Panc1 (cell line): ENCODE data around the gene TDRD7. TPM values are rescaled to one million over a fixed set of nuclear protein-coding genes. Genes with fewer than 3 reads are reported as not detected.

Experiments
- ATAC-seq: fragments of 200-7000 bp; cut with Tn5 transposase; 2 replicates; pipeline ENCODE4 v1.9.1; 2020; ENCODE audit warnings: mild to moderate bottlenecking, moderate library complexity
- BruUV-seq: library from RNA; stranded (reverse); fragments of 400-500 nt; replicated peaks from 2 replicates; lab custom pipeline; 2021; lab: Mats Ljungman, UMichigan
- CTCF ChIA-PET: fragments of 300-600 bp; sonication (Branson Sonifier 250); formaldehyde crosslinking; loops from one replicate; lab custom pipeline; 2022; ENCODE audit warnings: antibody characterized with exemption; lab: Charles Lee
- POLR2A ChIA-PET: fragments of 300-600 bp; sonication (Branson Sonifier 250); formaldehyde crosslinking; loops from one replicate; lab custom pipeline; 2022; ENCODE audit warnings: antibody characterized with exemption; lab: Charles Lee
- DNase-seq: peaks from one replicate; pipeline ENCODE4 v3.0.0-alpha.2; 2010; ENCODE audit warnings: low read depth, low spot score
- H3K27ac ChIP-seq: 2 replicates; pipeline ENCODE4 v1.5.1; 2011; ENCODE audit warnings: mild to moderate bottlenecking, low read length, inconsistent platforms
- H3K27me3 ChIP-seq: fragments of 200-500 bp; sonication (Bioruptor generic); 2 replicates; pipeline ENCODE4 v1.6.0; 2014; ENCODE audit warnings: low read length, inconsistent platforms; ENCODE audit not compliant: control insufficient read depth, insufficient read depth
- H3K36me3 ChIP-seq: fragments of 200-500 bp; sonication (Bioruptor generic); 2 replicates; pipeline ENCODE4 v1.5.1; 2014; ENCODE audit warnings: inconsistent platforms, mild to moderate bottlenecking, low read length, moderate library complexity; ENCODE audit not compliant: control insufficient read depth, insufficient read depth
- H3K4me1 ChIP-seq: 2 replicates; pipeline ENCODE4 v1.5.1; 2011; ENCODE audit warnings: inconsistent platforms, mild to moderate bottlenecking, low read length, moderate library complexity; ENCODE audit not compliant: control insufficient read depth, insufficient read depth
- H3K4me3 ChIP-seq, 2 experiments: 2 replicates each; pipeline ENCODE4 v1.5.1; 2011 to 2012; ENCODE audit warnings: low read depth in 2 of 2, low read length in 2 of 2, mild to moderate bottlenecking in 2 of 2, inconsistent platforms in 1 of 2, moderate library complexity in 1 of 2
- H3K9me3 ChIP-seq: fragments of 200-500 bp; sonication (Bioruptor generic); 2 replicates; pipeline ENCODE4 v1.5.1; 2014; ENCODE audit warnings: low read depth, mild to moderate bottlenecking, inconsistent platforms, low read length, moderate library complexity; ENCODE audit not compliant: control insufficient read depth, insufficient read depth
- POLR2AphosphoS5 ChIP-seq: IDR thresholded peaks from 2 replicates; pipeline ENCODE4 v1.6.1; 2012; ENCODE audit warnings: mild to moderate bottlenecking, low read depth, low read length, moderate library complexity
- SIN3A ChIP-seq: IDR thresholded peaks from 2 replicates; pipeline ENCODE4 v1.6.1; 2012; ENCODE audit warnings: low read depth, mild to moderate bottlenecking, low read length, moderate library complexity, borderline replicate concordance; ENCODE audit not compliant: insufficient read depth
- TCF7L2 ChIP-seq: IDR thresholded peaks from 2 replicates; pipeline ENCODE4 v1.6.1; 2011; ENCODE audit warnings: mild to moderate bottlenecking, low read depth, low read length, inconsistent platforms
- in situ Hi-C: cut with HindIII; loops from 2 replicates; pipeline ENCODE4 v1.10.0; 2016; ENCODE audit warnings: low sequenced_read_pairs, low pct_unique_long_range_greater_than_20kb
- intact Hi-C: fragments of 100-400 bp; cut with micrococcal nuclease; formaldehyde crosslinking; loops from one replicate; pipeline ENCODE4 v1.10.0; 2022; ENCODE audit not compliant: unreplicated experiment
- total RNA-seq: library from RNA; stranded (reverse); gene quantifications from one replicate; pipeline ENCODE4 v1.2.1, GENCODE V29; 2021; ENCODE audit not compliant: unreplicated experiment
- TF ChIP-seq, protein P1 (sequence below): fragments of 450-650 bp; IDR thresholded peaks from 2 replicates; pipeline ENCODE4 v1.5.1; 2017; ENCODE audit warnings: mild to moderate bottlenecking
- TF ChIP-seq, protein P2 (sequence below), 2 experiments: IDR thresholded peaks; 2 replicates each; pipeline ENCODE4 v1.6.1; 2011 to 2012; ENCODE audit warnings: low read depth in 2 of 2, control low read depth in 1 of 2, low read length in 1 of 2, mild to moderate bottlenecking in 1 of 2, moderate library complexity in 1 of 2; ENCODE audit not compliant: insufficient read depth in 1 of 2

Gene TDRD7
- total RNA-seq, 1 experiment from 2014 or later, result 10.6 TPM

DNA sequence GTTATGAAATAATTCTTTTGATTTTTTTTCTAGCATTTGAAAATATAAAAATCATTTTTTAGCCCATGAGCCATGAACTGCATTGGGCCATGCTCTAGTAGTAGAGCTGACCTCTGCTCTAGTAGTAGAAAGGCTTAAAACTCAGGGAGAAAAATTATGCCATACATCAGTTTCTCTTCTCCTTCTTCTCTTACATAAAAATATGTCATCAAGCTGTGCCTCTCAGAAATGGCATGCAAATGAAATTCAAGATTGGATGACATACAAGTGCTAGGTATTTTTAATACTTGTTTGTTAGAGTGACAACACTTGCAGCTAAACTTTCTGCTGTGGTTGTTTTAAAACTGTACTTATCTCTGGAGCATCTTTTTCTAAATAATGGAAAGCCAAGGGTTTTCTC is 47.4 kb downstream of the TDRD7 start:
- DNase-seq (no peak), ATAC-seq (no peak)
- intact Hi-C loops (no loop called here), in situ Hi-C loops (no loop called here)
- Histone ChIP-seq H3K27me3 (no peaks in the 10 kb centered on the region), H3K4me1 (no peaks in the 10 kb centered on the region), H3K9me3 (no peaks in the 10 kb centered on the region), H3K27ac (no peak overlapping the region), H3K4me3 (no peak overlapping the region), H3K36me3 (no peaks in the 10 kb centered on the region)
- TF ChIP-seq POLR2AphosphoS5 (no peak), SIN3A (no peak), TCF7L2 (no peak)
- TF ChIP-seq, protein P1, sequence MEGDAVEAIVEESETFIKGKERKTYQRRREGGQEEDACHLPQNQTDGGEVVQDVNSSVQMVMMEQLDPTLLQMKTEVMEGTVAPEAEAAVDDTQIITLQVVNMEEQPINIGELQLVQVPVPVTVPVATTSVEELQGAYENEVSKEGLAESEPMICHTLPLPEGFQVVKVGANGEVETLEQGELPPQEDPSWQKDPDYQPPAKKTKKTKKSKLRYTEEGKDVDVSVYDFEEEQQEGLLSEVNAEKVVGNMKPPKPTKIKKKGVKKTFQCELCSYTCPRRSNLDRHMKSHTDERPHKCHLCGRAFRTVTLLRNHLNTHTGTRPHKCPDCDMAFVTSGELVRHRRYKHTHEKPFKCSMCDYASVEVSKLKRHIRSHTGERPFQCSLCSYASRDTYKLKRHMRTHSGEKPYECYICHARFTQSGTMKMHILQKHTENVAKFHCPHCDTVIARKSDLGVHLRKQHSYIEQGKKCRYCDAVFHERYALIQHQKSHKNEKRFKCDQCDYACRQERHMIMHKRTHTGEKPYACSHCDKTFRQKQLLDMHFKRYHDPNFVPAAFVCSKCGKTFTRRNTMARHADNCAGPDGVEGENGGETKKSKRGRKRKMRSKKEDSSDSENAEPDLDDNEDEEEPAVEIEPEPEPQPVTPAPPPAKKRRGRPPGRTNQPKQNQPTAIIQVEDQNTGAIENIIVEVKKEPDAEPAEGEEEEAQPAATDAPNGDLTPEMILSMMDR, result no peak
- TF ChIP-seq, protein P2, sequence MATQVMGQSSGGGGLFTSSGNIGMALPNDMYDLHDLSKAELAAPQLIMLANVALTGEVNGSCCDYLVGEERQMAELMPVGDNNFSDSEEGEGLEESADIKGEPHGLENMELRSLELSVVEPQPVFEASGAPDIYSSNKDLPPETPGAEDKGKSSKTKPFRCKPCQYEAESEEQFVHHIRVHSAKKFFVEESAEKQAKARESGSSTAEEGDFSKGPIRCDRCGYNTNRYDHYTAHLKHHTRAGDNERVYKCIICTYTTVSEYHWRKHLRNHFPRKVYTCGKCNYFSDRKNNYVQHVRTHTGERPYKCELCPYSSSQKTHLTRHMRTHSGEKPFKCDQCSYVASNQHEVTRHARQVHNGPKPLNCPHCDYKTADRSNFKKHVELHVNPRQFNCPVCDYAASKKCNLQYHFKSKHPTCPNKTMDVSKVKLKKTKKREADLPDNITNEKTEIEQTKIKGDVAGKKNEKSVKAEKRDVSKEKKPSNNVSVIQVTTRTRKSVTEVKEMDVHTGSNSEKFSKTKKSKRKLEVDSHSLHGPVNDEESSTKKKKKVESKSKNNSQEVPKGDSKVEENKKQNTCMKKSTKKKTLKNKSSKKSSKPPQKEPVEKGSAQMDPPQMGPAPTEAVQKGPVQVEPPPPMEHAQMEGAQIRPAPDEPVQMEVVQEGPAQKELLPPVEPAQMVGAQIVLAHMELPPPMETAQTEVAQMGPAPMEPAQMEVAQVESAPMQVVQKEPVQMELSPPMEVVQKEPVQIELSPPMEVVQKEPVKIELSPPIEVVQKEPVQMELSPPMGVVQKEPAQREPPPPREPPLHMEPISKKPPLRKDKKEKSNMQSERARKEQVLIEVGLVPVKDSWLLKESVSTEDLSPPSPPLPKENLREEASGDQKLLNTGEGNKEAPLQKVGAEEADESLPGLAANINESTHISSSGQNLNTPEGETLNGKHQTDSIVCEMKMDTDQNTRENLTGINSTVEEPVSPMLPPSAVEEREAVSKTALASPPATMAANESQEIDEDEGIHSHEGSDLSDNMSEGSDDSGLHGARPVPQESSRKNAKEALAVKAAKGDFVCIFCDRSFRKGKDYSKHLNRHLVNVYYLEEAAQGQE (IDR thresholded peaks at IDR 0.05; ENCODE audit: insufficient read depth in 1 of 2, low read depth in 2 of 2, low read length in 1 of 2), result no peak
- CTCF ChIA-PET, result no interaction called here
- no TSS peak for BruUV-seq
- POLR2A ChIA-PET, result no interaction called here

DNA sequence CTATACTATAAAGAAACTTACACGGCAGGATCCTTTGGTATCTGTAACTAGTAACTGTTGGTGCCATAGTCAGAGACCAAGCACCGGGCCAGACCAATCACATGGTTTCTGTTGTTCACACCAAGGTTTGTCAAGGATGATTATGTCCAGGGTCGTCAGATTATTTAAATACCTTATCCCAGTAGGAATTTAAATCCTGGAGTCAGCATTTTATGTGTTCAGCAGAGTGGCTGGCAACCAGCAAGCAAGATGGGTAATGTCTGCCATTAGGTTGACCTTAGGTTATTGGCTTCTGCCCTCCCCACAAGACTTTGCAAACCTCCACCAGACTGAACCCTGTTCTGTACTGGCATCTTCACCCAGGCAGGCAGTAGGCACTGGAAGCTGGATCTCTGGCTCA is 50.3 kb downstream of the TDRD7 start:
- Histone ChIP-seq H3K4me3 (no peak overlapping the region), H3K27ac (no peak overlapping the region), H3K36me3 (no peaks in the 10 kb centered on the region), H3K9me3 (no peaks in the 10 kb centered on the region), H3K27me3 (no peaks in the 10 kb centered on the region), H3K4me1 (no peaks in the 10 kb centered on the region)
- intact Hi-C loops, result no loop called here
- TF ChIP-seq TCF7L2 (no peak), SIN3A (no peak), POLR2AphosphoS5 (no peak)
- TF ChIP-seq, protein P1, result no peak
- TF ChIP-seq, protein P2 (IDR thresholded peaks at IDR 0.05; ENCODE audit: insufficient read depth in 1 of 2, low read depth in 2 of 2, low read length in 1 of 2), result no peak
- BruUV-seq, result no TSS peak
- CTCF ChIA-PET, result no interaction called here
- POLR2A ChIA-PET, result no interaction called here
- DNase-seq (no peak), ATAC-seq (no peak)
- in situ Hi-C loops, result no loop called here
